Airway epithelial cell (primary cell): ENCODE data around the gene PDE2A. TPM values are rescaled to one million over a fixed set of nuclear protein-coding genes. Genes with fewer than 3 reads are reported as not detected.

Experiments used
- total RNA-seq: library from RNA; depleted of rRNA; stranded (reverse); fragments of >200 nt; gene quantifications from 2 replicates; pipeline ENCODE4 v1.2.3, GENCODE V29; 2015

The PDE2A gene
- total RNA-seq = 0.71 TPM in 1 of 2 replicates, not detected in the other

GRCh38 chr11:72673943-72674828 is at the start of gene PDE2A:
Gene PDE2A, minus strand, starts transcription at chr11:72674422. Its CDS starts 215 bp downstream, at chr11:72674207.

Other genes starting within 250 kb of the PDE2A start
- gene CLPB, start 239.9 kb downstream of the PDE2A start, total RNA-seq = 28.8 and 37.1 TPM in 2 replicates
- gene ARAP1, start 78.0 kb upstream of the PDE2A start, total RNA-seq = 83.6 and 101 TPM in 2 replicates
- gene STARD10, start 119.6 kb upstream of the PDE2A start, total RNA-seq = 100 and 101 TPM in 2 replicates
- 6.2 and 9.6 TPM in 2 replicates for gene ATG16L2, start 140.0 kb upstream of the PDE2A start, total RNA-seq